NCI-H2196 treated with DMSO at 0.1 percent for 48 hours (cell line): ENCODE results near the gene IL31.
A peak's percentile ranks its signal among the peaks of the same experiment; 100 is the strongest.

Experiments
- DNase-seq: peaks from one replicate; lab custom pipeline; 2025; ENCODE audit not compliant: unreplicated experiment; lab: John Stamatoyannopoulos, UW

Gene IL31

DNA sequence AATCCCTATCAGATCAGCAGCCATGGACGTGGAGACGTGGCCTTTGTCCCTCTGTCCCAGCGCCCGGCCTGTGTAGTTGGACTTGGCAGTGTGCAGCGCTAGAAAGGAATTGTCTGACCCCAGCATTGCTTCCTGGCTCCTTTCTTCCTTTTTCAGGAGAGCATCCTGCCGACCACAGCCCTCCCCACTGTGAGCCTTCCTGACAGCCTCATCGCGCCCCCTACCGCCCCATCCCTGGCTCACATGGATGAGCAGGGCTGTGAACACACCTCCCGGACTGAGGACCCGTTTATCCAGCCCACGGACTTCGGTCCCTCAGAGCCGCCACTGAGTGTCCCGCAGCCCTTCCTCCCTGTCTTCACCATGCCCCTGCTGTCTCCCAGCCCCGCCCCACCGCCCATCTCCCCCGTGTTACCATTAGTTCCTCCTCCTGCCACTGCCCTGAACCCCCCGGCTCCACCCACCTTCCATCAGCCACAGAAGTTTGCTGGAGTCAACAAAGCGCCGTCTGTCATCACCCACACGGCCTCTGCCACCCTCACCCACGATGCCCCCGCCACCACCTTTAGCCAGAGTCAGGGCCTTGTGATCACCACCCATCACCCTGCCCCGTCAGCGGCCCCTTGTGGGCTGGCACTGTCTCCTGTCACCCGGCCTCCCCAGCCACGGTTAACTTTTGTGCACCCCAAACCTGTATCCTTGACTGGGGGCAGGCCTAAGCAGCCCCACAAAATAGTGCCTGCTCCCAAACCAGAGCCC is 40.6 kb downstream of the IL31 start:
- DNase-seq: no peak

DNA sequence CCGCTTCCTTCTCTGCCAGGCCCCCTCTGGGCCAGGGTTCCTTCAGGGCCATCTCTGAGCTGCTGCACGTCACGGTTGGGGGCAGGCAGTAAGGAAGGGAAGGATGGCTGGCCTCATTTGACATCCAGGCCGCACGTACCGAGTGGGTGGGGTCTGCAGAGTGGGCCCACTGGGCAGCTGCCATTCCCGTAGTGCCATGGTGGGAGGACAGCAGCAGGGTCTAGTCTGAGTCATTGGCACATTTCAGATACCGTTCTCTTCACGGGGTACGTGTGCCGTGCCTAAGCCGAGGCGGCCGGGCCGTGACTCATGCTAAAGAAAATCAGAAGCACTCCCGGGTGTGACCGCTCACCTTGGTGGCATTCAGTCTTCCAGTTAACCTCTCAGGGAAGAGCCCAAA is 43.9 kb downstream of the IL31 start:
- DNase-seq: no peak

DNA sequence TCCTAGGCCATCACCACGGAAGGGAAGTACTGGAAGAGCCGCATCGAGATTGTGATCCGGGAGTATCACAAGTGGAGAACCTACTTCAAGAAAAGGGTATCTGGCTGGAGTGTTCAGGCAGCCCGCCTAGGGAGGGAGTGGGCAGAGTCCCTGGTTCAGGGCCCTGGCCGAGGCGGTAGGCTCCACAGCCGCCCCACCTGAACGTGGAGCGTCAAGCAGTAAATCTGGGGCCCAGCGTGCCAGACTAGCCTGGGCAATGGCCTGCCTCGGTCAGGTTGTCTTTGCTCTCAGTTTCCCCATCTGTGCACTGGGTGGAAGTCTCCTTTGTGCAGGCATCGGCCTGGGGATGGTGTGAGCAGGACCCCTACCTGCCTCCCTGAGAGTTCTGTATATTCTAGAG is 44.9 kb downstream of the IL31 start:
- no peak for DNase-seq

GRCh38 chr12:122128481-122128880 is 45.5 kb downstream of the IL31 start:
- DNase-seq: no peak

GRCh38 chr12:122127839-122128238 is 46.2 kb downstream of the IL31 start:
- DNase-seq: no peak

- DNase-seq: no peak
Observed at GRCh38 chr12:122126713-122127597, 47.1 kb downstream of the IL31 start.

GRCh38 chr12:122126342-122126635 is 47.7 kb downstream of the IL31 start:
- no peak for DNase-seq

DNA sequence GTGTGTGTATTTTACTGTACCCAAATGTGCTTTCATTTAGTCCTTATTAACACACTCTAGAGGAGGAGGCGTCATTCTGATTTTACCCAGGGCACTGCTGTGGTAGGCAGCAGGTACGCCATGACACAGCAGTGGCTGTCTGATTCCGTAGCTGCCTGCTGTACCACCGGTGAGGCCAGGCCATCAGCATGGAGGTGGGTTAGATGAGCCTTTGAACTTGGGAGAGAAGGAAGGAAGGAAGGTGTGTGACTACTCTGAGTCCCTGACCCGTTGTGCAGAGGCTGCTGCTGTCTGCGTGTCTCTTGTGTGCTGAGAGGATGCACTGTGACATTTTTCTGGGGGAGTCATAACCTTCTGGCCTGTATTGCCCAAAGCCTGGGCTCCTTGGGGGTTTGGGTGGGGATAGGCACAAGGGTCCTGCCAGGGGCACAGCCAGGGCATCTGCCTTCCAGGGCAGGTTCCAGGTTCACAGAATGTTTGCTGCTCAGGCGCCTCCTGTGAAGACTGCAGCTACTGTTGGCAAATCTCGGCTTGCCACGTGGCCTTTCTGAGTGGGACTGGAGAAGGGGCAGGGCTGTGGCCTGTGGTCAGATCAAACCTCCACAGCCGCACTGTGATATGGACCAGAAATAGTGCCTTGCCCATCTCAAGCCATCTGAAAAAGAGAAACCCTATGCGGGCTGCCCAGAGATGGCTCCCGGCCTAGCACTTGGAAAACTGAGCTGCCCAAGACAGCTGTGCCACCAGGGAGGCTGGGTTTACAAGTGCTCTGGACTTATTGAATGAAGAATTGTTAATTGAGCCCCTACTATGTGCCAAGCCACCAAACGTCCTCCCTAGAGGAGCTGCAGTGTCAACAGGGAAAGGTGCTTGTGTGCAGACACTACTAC is 48.3 kb downstream of the IL31 start:
- no peak for DNase-seq

GRCh38 chr12:122124370-122124769 is 49.7 kb downstream of the IL31 start:
- no peak for DNase-seq

DNA sequence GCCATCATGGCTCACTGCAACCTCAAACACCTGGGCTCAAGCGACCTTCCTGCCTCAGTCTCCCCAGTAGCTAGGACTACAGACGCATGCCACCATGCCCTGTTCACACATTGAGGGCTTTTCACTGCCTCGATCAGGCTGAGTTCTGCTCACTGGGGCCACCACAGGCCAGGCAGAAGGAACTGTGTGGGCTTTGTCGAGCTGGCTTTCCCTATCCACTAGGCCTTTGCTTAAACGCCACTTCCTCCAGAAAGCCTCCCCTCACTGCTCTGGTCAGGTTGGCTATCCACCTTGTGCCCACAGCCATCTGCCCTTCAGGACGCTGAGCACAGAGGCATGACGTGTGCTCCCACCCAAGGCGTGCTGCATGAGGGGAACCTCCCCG is 50.3 kb downstream of the IL31 start:
- no peak for DNase-seq

GRCh38 chr12:122123051-122123760 is 50.8 kb downstream of the IL31 start:
- DNase-seq: peak; percentile 39
